HG03521 (cell line): ENCODE results near the gene ADGRV1.
"Not testable (repeated sequence)": the region's sequence is repeated elsewhere in the genome, so short reads cannot be mapped to it uniquely, and the experiment has no call there.

Experiments used
- ATAC-seq: cut with Tn5 transposase; IDR thresholded peaks from one replicate; pipeline ENCODE4 v1.9.1; 2021; ENCODE audit warnings: mild to moderate bottlenecking, moderate library complexity; ENCODE audit not compliant: unreplicated experiment

Gene ADGRV1

GRCh38 chr5:91018712-91019371, 460.2 kb downstream of the ADGRV1 start:
- no peak for ATAC-seq

GRCh38 chr5:91020065-91020800, 461.6 kb downstream of the ADGRV1 start:
- no peak for ATAC-seq

- no peak for ATAC-seq
These were observed 463.9 kb downstream of the ADGRV1 start for GRCh38 chr5:91022518-91022917.

GRCh38 chr5:91024206-91024605, 465.6 kb downstream of the ADGRV1 start:
- ATAC-seq, result no peak

- ATAC-seq, result no peak
These were observed 466.1 kb downstream of the ADGRV1 start for GRCh38 chr5:91024727-91025126.

- ATAC-seq, result no peak
These were observed 466.9 kb downstream of the ADGRV1 start for GRCh38 chr5:91025449-91025848.

GRCh38 chr5:91025956-91026355, 467.4 kb downstream of the ADGRV1 start:
- no peak for ATAC-seq

- no peak for ATAC-seq
These were observed 467.9 kb downstream of the ADGRV1 start for GRCh38 chr5:91026466-91026865.

- ATAC-seq, result no peak
These were observed 469.0 kb downstream of the ADGRV1 start for GRCh38 chr5:91027405-91028139.

- no peak for ATAC-seq
These were observed 469.9 kb downstream of the ADGRV1 start for GRCh38 chr5:91028499-91028956.

GRCh38 chr5:91030521-91031401, 472.2 kb downstream of the ADGRV1 start:
- no peak for ATAC-seq

- no peak for ATAC-seq
These were observed 472.8 kb downstream of the ADGRV1 start for GRCh38 chr5:91031402-91031752.

GRCh38 chr5:91032125-91032524, 473.5 kb downstream of the ADGRV1 start:
- no peak for ATAC-seq

- no peak for ATAC-seq
These were observed 474.8 kb downstream of the ADGRV1 start for GRCh38 chr5:91033370-91033769.

- no peak for ATAC-seq
These were observed 479.7 kb downstream of the ADGRV1 start for GRCh38 chr5:91038180-91038808.

- ATAC-seq, result not testable (repeated sequence)
These were observed 482.5 kb downstream of the ADGRV1 start for GRCh38 chr5:91041132-91041531.

GRCh38 chr5:91042247-91042935, 483.8 kb downstream of the ADGRV1 start:
- no peak for ATAC-seq

- ATAC-seq, result no peak
These were observed 484.3 kb downstream of the ADGRV1 start for GRCh38 chr5:91042936-91043255.

GRCh38 chr5:91048073-91048472, 489.5 kb downstream of the ADGRV1 start:
- no peak for ATAC-seq

GRCh38 chr5:91049112-91049511, 490.5 kb downstream of the ADGRV1 start:
- ATAC-seq, result no peak
